Mesenchymal stem cell (in vitro differentiated cells and primary cell): ENCODE results near the gene CDKN1A.

Source experiments
- DNase-seq: peaks from one replicate; pipeline ENCODE4 v3.0.0-alpha.2; 2013
- H2AFZ ChIP-seq: one replicate; pipeline ENCODE4 v1.6.1; 2013; ENCODE audit warnings: low read depth, mild to moderate bottlenecking, control low read depth, inconsistent platforms, low read length, moderate library complexity
- H2AK5ac ChIP-seq: 2 replicates; pipeline ENCODE4 v1.6.1; 2013; ENCODE audit warnings: low read length, moderate library complexity, mild to moderate bottlenecking, inconsistent platforms; ENCODE audit not compliant: severe bottlenecking
- H2BK120ac ChIP-seq: one replicate; pipeline ENCODE4 v1.6.1; 2013; ENCODE audit warnings: low read depth, mild to moderate bottlenecking, inconsistent platforms, low read length, moderate library complexity
- H2BK12ac ChIP-seq, 2 experiments: one replicate each; pipeline ENCODE4 v1.6.1; 2013; ENCODE audit warnings: inconsistent platforms in 2 of 2, low read length in 2 of 2, mild to moderate bottlenecking in 2 of 2, moderate library complexity in 2 of 2, control low read depth in 1 of 2
- H2BK15ac ChIP-seq: one replicate; pipeline ENCODE4 v1.6.1; 2013; ENCODE audit warnings: mild to moderate bottlenecking, low read depth, inconsistent platforms; ENCODE audit not compliant: poor library complexity, severe bottlenecking
- H2BK5ac ChIP-seq: 2 replicates; pipeline ENCODE4 v1.6.1; 2013; ENCODE audit warnings: low read depth, mild to moderate bottlenecking, low read length, control low read depth, inconsistent platforms; ENCODE audit not compliant: poor library complexity, severe bottlenecking
- H3K14ac ChIP-seq, 2 experiments: one replicate each; pipeline ENCODE4 v1.6.1; 2013; ENCODE audit warnings: inconsistent platforms in 2 of 2, low read length in 2 of 2, control low read depth in 1 of 2, mild to moderate bottlenecking in 1 of 2, moderate library complexity in 1 of 2
- H3K18ac ChIP-seq, 2 experiments: one replicate each; pipeline ENCODE4 v1.6.1; 2013; ENCODE audit warnings: inconsistent platforms in 2 of 2, low read length in 2 of 2, control low read depth in 1 of 2, low read depth in 1 of 2, mild to moderate bottlenecking in 1 of 2
- H3K23ac ChIP-seq, 2 experiments: one replicate each; pipeline ENCODE4 v1.6.1; 2013; ENCODE audit warnings: inconsistent platforms in 2 of 2, low read length in 2 of 2, mild to moderate bottlenecking in 2 of 2, moderate library complexity in 2 of 2, control low read depth in 1 of 2
- H3K27ac ChIP-seq: 2 replicates; pipeline ENCODE4 v1.5.1; 2013; ENCODE audit warnings: mild to moderate bottlenecking, moderate library complexity, low read length, control low read depth, inconsistent platforms; ENCODE audit not compliant: poor library complexity, severe bottlenecking
- H3K27me3 ChIP-seq, 2 experiments: 2 replicates each; pipeline versions ENCODE4 v1.6.1 to v1.7.0; 2013; ENCODE audit warnings: low read length in 2 of 2, mild to moderate bottlenecking in 2 of 2, moderate library complexity in 2 of 2, control low read depth in 1 of 2, inconsistent platforms in 1 of 2; ENCODE audit not compliant: control insufficient read depth in 1 of 2, insufficient read depth in 1 of 2
- H3K36me3 ChIP-seq, 2 experiments: 2 replicates each; pipeline versions ENCODE4 v1.6.1 to v1.7.0; 2013; ENCODE audit warnings: low read length in 2 of 2, control low read depth in 1 of 2, inconsistent platforms in 1 of 2, low read depth in 1 of 2, mild to moderate bottlenecking in 1 of 2; ENCODE audit not compliant: insufficient read depth in 2 of 2, control insufficient read depth in 1 of 2
- H3K4ac ChIP-seq, 2 experiments: one replicate each; pipeline ENCODE4 v1.6.1; 2013; ENCODE audit warnings: inconsistent platforms in 2 of 2, low read length in 2 of 2, mild to moderate bottlenecking in 2 of 2, moderate library complexity in 2 of 2, control low read depth in 1 of 2, low read depth in 1 of 2
- H3K4me1 ChIP-seq: 2 replicates; pipeline ENCODE4 v1.6.1; 2013; ENCODE audit warnings: low read depth, low read length, control low read depth; ENCODE audit not compliant: control insufficient read depth, insufficient read depth
- H3K4me2 ChIP-seq: 2 replicates; pipeline ENCODE4 v1.6.1; 2013; ENCODE audit warnings: low read length, mild to moderate bottlenecking, inconsistent platforms; ENCODE audit not compliant: poor library complexity, severe bottlenecking
- H3K4me3 ChIP-seq, 2 experiments: 2 replicates each; pipeline versions ENCODE4 v1.5.1 to v1.7.0; 2013; ENCODE audit warnings: low read length in 2 of 2, mild to moderate bottlenecking in 2 of 2, control low read depth in 1 of 2, low read depth in 1 of 2; ENCODE audit not compliant: insufficient read depth in 1 of 2
- H3K79me1 ChIP-seq: replicated peaks from 2 replicates; pipeline ENCODE4 v1.6.1; 2013; ENCODE audit warnings: mild to moderate bottlenecking, control low read depth, low read length, inconsistent platforms; ENCODE audit not compliant: poor library complexity, severe bottlenecking
- H3K9ac ChIP-seq: 2 replicates; pipeline ENCODE4 v1.7.0; 2013; ENCODE audit warnings: mild to moderate bottlenecking, low read length, moderate library complexity
- H3K9me3 ChIP-seq: 2 replicates; pipeline ENCODE4 v1.7.0; 2013; ENCODE audit warnings: mild to moderate bottlenecking, low read length; ENCODE audit not compliant: control insufficient read depth
- H4K8ac ChIP-seq: one replicate; pipeline ENCODE4 v1.6.1; 2013; ENCODE audit warnings: inconsistent platforms, mild to moderate bottlenecking, low read length, moderate library complexity
- H4K91ac ChIP-seq: one replicate; pipeline ENCODE4 v1.6.1; 2013; ENCODE audit warnings: mild to moderate bottlenecking, low read length, inconsistent platforms
- WGBS: methylation state at CpG from one replicate; pipeline ENCODE4 v1.1.7; 2013; ENCODE audit warnings: mixed read lengths; 5-methylcytosine and 5-hydroxymethylcytosine counted together

CDKN1A gene

GRCh38 chr6:36715469-36715868 is 37.0 kb downstream of the CDKN1A start:
- no peak overlapping the region for H3K4me2 ChIP-seq
- 90% methylated on average over 7 of the region's 7 CpGs for WGBS
- H3K9ac ChIP-seq, result no peak overlapping the region
- no peak overlapping the region for H2BK5ac ChIP-seq
- no peak for DNase-seq
- no peak overlapping the region for H2AK5ac ChIP-seq
- H3K79me1 ChIP-seq, result no peaks in the 10 kb centered on the region
- peaks cover 28% of the 10 kb centered on the region in 2 experiments for H3K27me3 ChIP-seq
- no peaks in the 10 kb centered on the region for H3K9me3 ChIP-seq
- H3K4me3 ChIP-seq, result no peak overlapping the region
- no peak overlapping the region for H2BK120ac ChIP-seq
- H2AFZ ChIP-seq, result no peak overlapping the region
- no peaks in the 10 kb centered on the region for H3K36me3 ChIP-seq
- H3K4me1 ChIP-seq, result peaks cover 16% of the 10 kb centered on the region
- no peak overlapping the region for H3K27ac ChIP-seq
- no peak overlapping the region for H4K8ac ChIP-seq
- no peak overlapping the region for H4K91ac ChIP-seq
- no peak overlapping the region for H3K23ac ChIP-seq
- no peak overlapping the region for H2BK15ac ChIP-seq
- no peak overlapping the region for H3K4ac ChIP-seq
- no peak overlapping the region for H3K14ac ChIP-seq
- no peak overlapping the region for H2BK12ac ChIP-seq
- H3K18ac ChIP-seq, result no peak overlapping the region

GRCh38 chr6:36716476-36717093 is 38.1 kb downstream of the CDKN1A start:
- no peaks in the 10 kb centered on the region for H3K9me3 ChIP-seq
- H3K14ac ChIP-seq, result no peak overlapping the region
- no peak overlapping the region for H2BK5ac ChIP-seq
- peaks cover 16% of the 10 kb centered on the region for H3K4me1 ChIP-seq
- no peak overlapping the region for H3K4me2 ChIP-seq
- H3K79me1 ChIP-seq, result no peaks in the 10 kb centered on the region
- H3K23ac ChIP-seq, result no peak overlapping the region
- 83% methylated on average over 5 of the region's 8 CpGs for WGBS
- no peak overlapping the region for H3K9ac ChIP-seq
- DNase-seq, result no peak
- H3K4me3 ChIP-seq, result no peak overlapping the region
- H3K4ac ChIP-seq, result no peak overlapping the region
- H3K36me3 ChIP-seq, result no peaks in the 10 kb centered on the region
- no peak overlapping the region for H2BK12ac ChIP-seq
- H2AFZ ChIP-seq, result no peak overlapping the region
- H2AK5ac ChIP-seq, result no peak overlapping the region
- peaks cover 28 to 32% of the 10 kb centered on the region in 2 experiments for H3K27me3 ChIP-seq
- H4K8ac ChIP-seq, result no peak overlapping the region
- H4K91ac ChIP-seq, result no peak overlapping the region
- H2BK15ac ChIP-seq, result no peak overlapping the region
- H3K27ac ChIP-seq, result no peak overlapping the region
- no peak overlapping the region for H2BK120ac ChIP-seq
- no peak overlapping the region for H3K18ac ChIP-seq

- WGBS, result 69% methylated on average over 13 of the region's 13 CpGs
- H3K23ac ChIP-seq, result no peak overlapping the region
Measured at GRCh38 chr6:36717231-36717825, 38.8 kb downstream of the CDKN1A start.

GRCh38 chr6:36717871-36718540 is 39.5 kb downstream of the CDKN1A start:
- no peak overlapping the region for H2AFZ ChIP-seq
- H3K36me3 ChIP-seq, result no peaks in the 10 kb centered on the region
- no peak overlapping the region for H2BK120ac ChIP-seq
- H3K18ac ChIP-seq, result no peak overlapping the region
- H2AK5ac ChIP-seq, result no peak overlapping the region
- H2BK15ac ChIP-seq, result no peak overlapping the region
- no peak overlapping the region for H3K4ac ChIP-seq
- no peak overlapping the region for H2BK5ac ChIP-seq
- H3K9me3 ChIP-seq, result no peaks in the 10 kb centered on the region
- peak overlapping the region in 1 of 2 experiments; percentile 35 for H3K14ac ChIP-seq
- WGBS, result 72% methylated on average over 12 of the region's 12 CpGs
- no peak overlapping the region for H3K27ac ChIP-seq
- H3K79me1 ChIP-seq, result no peaks in the 10 kb centered on the region
- no peak overlapping the region for H3K23ac ChIP-seq
- peaks cover 28 to 32% of the 10 kb centered on the region in 2 experiments for H3K27me3 ChIP-seq
- H2BK12ac ChIP-seq, result no peak overlapping the region
- no peak for DNase-seq
- no peak overlapping the region for H3K9ac ChIP-seq
- no peak overlapping the region for H4K91ac ChIP-seq
- H3K4me2 ChIP-seq, result no peak overlapping the region
- H4K8ac ChIP-seq, result no peak overlapping the region
- peaks cover 16% of the 10 kb centered on the region for H3K4me1 ChIP-seq
- no peak overlapping the region for H3K4me3 ChIP-seq

More at GRCh38 chr6:36717231-36717825, 38.8 kb downstream of the CDKN1A start:
- H3K36me3 ChIP-seq, result no peaks in the 10 kb centered on the region
- H3K4me2 ChIP-seq, result no peak overlapping the region
- H3K4me3 ChIP-seq, result no peak overlapping the region
- no peak overlapping the region for H2BK120ac ChIP-seq
- H3K14ac ChIP-seq, result no peak overlapping the region
- DNase-seq, result no peak
- no peak overlapping the region for H2AK5ac ChIP-seq
- no peak overlapping the region for H3K27ac ChIP-seq
- no peak overlapping the region for H3K4ac ChIP-seq
- H4K8ac ChIP-seq, result peak overlapping the region; percentile 32
- H3K9me3 ChIP-seq, result no peaks in the 10 kb centered on the region
- no peak overlapping the region for H3K18ac ChIP-seq
- no peak overlapping the region for H3K9ac ChIP-seq
- H2BK15ac ChIP-seq, result no peak overlapping the region
- H2BK5ac ChIP-seq, result no peak overlapping the region
- H3K27me3 ChIP-seq, result peaks cover 28 to 32% of the 10 kb centered on the region in 2 experiments
- no peaks in the 10 kb centered on the region for H3K79me1 ChIP-seq
- no peak overlapping the region for H2BK12ac ChIP-seq
- no peak overlapping the region for H2AFZ ChIP-seq
- peaks cover 16% of the 10 kb centered on the region for H3K4me1 ChIP-seq
- no peak overlapping the region for H4K91ac ChIP-seq
